Kidney epithelial cell (primary cell): Measurements from ENCODE around the gene TUBGCP2. TPM values are rescaled to one million over a fixed set of nuclear protein-coding genes. Genes with fewer than 3 reads are reported as not detected.
A peak's percentile ranks its signal among the peaks of the same experiment; 100 is the strongest.
"Not testable (repeated sequence)": the region's sequence is repeated elsewhere in the genome, so short reads cannot be mapped to it uniquely, and the experiment has no call there.

Experiments used
- DNase-seq: peaks from one replicate; pipeline ENCODE4 v3.0.0-alpha.2; 2010; ENCODE audit warnings: low read depth
- H3K27me3 ChIP-seq: 2 replicates; pipeline ENCODE4 v1.6.0; 2011; ENCODE audit warnings: low read length; ENCODE audit not compliant: control insufficient read depth, insufficient read depth
- H3K36me3 ChIP-seq: 2 replicates; pipeline ENCODE4 v1.5.1; 2011; ENCODE audit warnings: low read length; ENCODE audit not compliant: control insufficient read depth, insufficient read depth
- H3K4me3 ChIP-seq: 2 replicates; pipeline ENCODE4 v1.5.1; 2011; ENCODE audit warnings: low read depth, mild to moderate bottlenecking, control low read depth, low read length
- total RNA-seq: library from RNA; depleted of rRNA; stranded (reverse); fragments of >200 nt; gene quantifications from 2 replicates; pipeline ENCODE4 v1.2.3, GENCODE V29; 2015
- TF ChIP-seq, protein P1 (sequence below): IDR thresholded peaks from 2 replicates; pipeline ENCODE4 v1.5.1; 2011; ENCODE audit warnings: mild to moderate bottlenecking, moderate library complexity, low read length, control low read depth, inconsistent platforms; ENCODE audit not compliant: insufficient read depth, poor library complexity, severe bottlenecking

Gene TUBGCP2
- total RNA-seq, 1 donor from 2014 or later, result 65.5 TPM

DNA sequence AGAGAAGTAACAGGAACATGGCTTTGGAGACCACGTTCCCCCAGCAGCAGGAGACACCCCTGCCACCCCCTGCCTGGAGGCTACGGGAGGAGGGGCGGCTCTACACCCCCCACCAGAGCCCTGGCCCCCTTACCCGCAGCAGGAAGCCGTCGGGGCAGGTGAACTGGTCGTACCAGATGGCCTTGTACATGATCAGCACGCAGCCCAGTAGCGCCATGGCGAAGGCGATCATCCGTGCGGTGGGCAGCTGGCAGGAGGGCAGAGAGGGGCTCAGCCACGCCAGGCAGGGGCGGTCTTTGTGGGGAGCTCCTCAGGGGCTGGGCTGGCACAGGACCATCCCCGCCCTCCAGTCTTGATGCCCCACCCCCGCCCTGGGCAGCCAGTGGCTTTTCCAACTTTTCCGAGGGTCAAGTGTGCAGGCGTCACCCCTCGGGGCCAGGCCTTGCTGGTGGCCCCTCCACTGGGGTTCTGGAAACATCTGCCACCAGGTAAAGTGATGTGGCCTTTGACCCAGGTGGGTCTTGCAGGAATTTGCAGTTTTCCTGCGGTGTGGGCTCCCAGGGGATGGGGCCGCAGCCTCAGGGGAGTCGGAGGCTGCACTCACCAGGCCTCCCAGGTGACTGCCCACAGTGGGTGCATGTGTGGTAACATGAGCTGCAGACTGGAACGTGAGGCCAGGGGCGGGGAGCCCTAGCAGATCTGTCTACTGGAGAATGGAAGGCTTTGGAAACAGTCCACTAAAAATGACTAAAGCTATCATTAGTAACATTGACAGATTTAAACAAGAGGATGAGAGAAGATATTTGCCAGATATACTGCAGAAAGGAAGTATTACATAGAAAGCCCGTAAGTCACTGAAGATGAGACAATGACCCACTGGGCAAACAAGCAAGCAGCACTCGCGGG, 18.3 kb upstream of the TUBGCP2 start:
- peaks cover 49% of the 10 kb centered on the region for H3K27me3 ChIP-seq
- H3K36me3 ChIP-seq, result no peaks in the 10 kb centered on the region
- H3K4me3 ChIP-seq, result no peak overlapping the region
- DNase-seq, result no peak
- TF ChIP-seq, protein P1, sequence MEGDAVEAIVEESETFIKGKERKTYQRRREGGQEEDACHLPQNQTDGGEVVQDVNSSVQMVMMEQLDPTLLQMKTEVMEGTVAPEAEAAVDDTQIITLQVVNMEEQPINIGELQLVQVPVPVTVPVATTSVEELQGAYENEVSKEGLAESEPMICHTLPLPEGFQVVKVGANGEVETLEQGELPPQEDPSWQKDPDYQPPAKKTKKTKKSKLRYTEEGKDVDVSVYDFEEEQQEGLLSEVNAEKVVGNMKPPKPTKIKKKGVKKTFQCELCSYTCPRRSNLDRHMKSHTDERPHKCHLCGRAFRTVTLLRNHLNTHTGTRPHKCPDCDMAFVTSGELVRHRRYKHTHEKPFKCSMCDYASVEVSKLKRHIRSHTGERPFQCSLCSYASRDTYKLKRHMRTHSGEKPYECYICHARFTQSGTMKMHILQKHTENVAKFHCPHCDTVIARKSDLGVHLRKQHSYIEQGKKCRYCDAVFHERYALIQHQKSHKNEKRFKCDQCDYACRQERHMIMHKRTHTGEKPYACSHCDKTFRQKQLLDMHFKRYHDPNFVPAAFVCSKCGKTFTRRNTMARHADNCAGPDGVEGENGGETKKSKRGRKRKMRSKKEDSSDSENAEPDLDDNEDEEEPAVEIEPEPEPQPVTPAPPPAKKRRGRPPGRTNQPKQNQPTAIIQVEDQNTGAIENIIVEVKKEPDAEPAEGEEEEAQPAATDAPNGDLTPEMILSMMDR, result no peak

DNA sequence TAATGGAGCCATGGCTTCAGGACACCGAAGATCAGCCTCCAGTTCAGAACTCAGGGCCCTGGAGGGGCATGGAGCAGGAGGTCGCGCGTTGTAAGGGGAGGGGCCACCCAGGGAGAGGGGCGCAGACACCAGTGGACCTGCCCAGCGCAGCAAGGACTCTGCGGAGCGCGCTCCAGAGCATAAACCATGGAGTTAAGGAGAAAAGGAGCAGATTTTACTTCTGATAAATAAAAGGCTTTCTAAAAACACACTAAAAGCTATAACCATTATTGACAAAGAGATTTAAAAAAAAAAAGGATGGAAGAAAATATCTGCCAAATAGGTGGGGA, 17.5 kb upstream of the TUBGCP2 start:
- no peak for DNase-seq
- Histone ChIP-seq H3K27me3 (peaks cover 45% of the 10 kb centered on the region), H3K4me3 (peak overlapping the region; percentile 44), H3K36me3 (no peaks in the 10 kb centered on the region)
- TF ChIP-seq, protein P1, result no peak

DNA sequence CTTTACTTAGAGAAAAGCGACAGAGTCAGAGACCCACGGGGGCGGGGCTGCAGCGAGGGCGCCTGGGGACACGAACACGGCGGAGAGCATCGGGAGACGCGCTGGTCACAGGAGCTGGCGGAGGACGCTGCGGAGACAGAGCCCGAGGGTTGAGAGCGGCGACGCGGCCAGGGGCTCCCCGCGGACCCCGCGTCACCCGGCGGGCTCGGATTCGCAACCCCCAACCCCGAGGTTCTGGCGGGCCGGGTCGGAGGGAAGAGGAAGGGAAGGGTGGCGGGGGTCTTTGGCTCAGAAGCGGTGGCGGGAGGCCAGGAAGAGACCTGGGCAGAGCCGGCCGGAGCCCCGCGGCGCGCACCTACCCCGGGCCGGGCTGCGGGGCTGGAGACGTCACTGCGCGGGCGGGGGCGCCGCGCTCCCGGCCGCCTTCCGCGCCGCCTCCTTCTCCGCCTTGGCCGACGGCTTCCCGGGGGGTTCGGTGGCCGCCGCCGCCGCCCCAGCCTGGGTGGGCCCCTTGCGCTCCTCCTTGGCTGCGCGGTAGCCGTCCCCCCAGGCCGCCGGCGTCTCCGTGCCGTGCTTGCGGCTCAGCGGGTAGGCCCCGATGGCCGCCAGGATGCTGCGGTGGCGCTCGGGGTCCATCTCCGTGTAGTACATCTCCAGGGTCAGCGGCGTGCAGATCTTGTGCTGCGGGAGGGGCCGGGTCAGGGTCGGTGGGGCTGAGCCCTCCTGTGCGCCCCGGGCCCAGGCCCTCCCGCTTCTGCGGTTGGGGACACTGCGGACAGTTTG, 17.0 kb upstream of the TUBGCP2 start:
- H3K4me3 ChIP-seq, result peak overlapping the region; percentile 44
- peaks cover 42% of the 10 kb centered on the region for H3K27me3 ChIP-seq
- H3K36me3 ChIP-seq, result no peaks in the 10 kb centered on the region
- no peak for DNase-seq
- TF ChIP-seq, protein P1, result no peak

DNA sequence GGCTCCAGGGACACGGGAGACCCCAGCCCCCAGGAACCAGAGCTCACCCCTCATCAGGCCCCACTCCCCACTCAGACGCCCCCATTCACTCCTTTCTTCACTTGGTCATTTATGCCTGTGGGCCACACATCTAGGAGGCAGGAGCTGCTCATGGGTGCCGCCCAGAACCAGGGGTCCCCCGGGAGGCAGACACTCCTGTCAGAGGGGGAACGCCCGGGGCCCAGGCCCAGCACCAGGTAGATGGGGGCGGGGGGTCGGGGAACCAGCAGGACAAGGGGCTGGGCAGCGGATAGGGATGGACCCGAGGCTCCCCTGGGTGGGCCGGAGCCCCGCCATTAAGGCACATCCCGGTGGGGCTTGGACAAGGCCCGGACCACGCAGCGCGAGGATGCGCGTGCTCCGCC, 16.2 kb upstream of the TUBGCP2 start:
- H3K4me3 ChIP-seq, result no peak overlapping the region
- no peaks in the 10 kb centered on the region for H3K36me3 ChIP-seq
- peaks cover 42% of the 10 kb centered on the region for H3K27me3 ChIP-seq
- TF ChIP-seq, protein P1, result no peak
- DNase-seq, result no peak

DNA sequence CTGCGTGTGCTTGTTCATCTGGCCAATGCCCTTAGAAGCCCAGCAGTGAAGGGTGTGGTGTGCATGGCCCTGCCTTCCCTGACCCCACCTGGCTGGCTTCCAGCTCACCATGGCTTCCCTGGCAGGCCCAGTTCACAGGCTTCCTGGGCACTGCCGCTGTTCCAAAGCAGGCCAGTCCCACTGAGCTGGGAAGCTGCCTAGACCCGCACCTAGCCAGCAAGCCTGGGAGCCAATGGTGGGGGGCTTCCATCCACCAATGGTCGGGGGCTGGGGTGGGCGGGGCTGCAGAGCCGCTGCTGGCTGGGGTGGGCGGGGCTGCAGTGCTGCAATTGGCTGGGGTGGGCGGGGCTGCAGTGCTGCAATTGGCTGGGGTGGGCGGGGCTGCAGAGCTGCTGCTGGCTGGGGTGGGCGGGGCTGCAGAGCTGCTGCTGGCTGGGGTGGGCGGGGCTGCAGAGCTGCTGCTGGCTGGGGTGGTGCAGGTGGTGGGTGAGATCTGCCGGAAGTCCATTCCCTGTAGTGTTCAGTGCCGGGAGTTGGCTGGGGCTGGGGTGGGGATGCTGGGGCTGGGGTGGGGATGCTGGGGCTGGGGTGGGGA, 15.6 kb upstream of the TUBGCP2 start:
- TF ChIP-seq, protein P1, result no peak
- no peaks in the 10 kb centered on the region for H3K36me3 ChIP-seq
- H3K4me3 ChIP-seq, result peak overlapping the region; percentile 30
- H3K27me3 ChIP-seq, result peaks cover 45% of the 10 kb centered on the region
- DNase-seq, result no peak

DNA sequence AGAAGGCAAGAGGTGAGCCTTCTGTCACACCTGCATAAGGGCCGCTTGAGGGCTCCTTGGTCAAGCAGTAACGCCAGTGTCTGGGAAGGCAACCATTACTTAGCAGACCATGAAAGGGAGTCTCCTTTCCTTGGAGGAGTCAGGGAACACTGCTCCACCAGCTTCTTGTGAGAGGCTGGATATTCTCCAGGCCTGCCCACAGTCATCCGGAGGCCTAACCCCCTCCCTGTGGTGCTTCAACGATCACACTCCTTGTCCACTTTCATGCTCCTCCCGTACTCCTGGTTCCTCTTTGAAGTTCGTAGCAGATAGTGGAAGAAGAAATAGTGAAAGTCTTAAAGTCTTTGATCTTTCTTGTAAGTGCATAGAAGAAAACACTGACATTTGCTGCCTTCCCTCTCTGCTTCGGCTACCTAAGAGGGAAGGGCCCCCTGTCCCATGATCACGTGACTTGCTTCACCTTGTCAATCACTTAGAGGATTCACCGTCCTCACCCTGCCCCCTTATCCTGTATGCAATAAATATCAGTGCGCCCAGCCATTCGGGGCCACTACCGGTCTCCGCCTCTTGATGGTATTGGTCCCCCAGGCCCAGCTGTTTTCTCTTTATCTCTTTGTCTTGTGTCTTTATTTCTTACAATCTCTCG, 13.5 kb upstream of the TUBGCP2 start:
- H3K4me3 ChIP-seq, H3K36me3 ChIP-seq, DNase-seq: not testable (repeated sequence)
- H3K27me3 ChIP-seq, result peaks cover 30% of the 10 kb centered on the region

DNA sequence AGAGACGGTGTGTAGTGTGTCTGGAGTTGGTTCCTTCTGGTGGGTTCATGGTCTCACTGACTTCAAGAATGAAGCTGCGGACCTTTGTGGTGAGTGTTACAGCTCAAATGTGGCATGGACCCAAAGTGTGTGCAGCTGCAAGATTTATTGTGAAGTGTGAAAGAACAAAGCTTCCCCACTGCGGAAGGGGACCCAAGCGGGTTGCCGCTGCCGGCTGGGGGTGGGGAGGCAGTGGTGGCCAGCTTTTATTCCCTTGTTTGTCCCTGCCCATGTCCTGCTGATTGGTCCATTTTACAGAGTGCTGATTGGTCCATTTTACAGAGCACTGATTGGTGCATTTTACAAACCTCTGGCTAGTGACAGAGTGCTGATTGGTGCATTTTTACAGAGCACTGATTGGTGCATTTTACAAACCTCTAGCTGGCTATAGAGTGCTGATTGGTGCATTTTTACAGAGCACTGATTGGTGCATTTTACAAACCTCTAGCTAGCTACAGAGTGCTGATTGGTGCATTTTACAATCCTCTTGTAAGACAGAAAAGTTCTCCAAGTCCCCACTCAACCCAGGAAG, 12.3 kb upstream of the TUBGCP2 start:
- not testable (repeated sequence) for H3K4me3 ChIP-seq, DNase-seq, H3K36me3 ChIP-seq
- peaks cover 18% of the 10 kb centered on the region for H3K27me3 ChIP-seq
